WTC11 (cell line): ENCODE results near the gene IST1. TPM values are rescaled to one million over a fixed set of nuclear protein-coding genes. Genes with fewer than 3 reads are reported as not detected.

Source experiments
- ATAC-seq: fragments of 200-7000 bp; cut with Tn5 transposase; 2 replicates; pipeline ENCODE4 v1.10.0; 2021; ENCODE audit warnings: mild to moderate bottlenecking, moderate library complexity
- CTCF ChIA-PET: fragments of 300-600 bp; sonication (Branson Sonifier 250); formaldehyde crosslinking; loops from one replicate; lab custom pipeline; 2021; ENCODE audit warnings: antibody characterized with exemption; lab: Charles Lee
- POLR2A ChIA-PET: fragments of 350-600 bp; sonication (Branson Sonifier 250); formaldehyde crosslinking; loops from one replicate; lab custom pipeline; 2021; ENCODE audit warnings: antibody characterized with exemption; lab: Charles Lee
- DNase-seq: peaks from one replicate; pipeline ENCODE4 v3.0.0; 2021; ENCODE audit warnings: low spot score
- H3K27ac Mint-ChIP-seq: 2 replicates; pipeline ENCODE4 v1.8.0; 2021; ENCODE audit warnings: mixed read lengths
- H3K27me3 Mint-ChIP-seq: 2 replicates; pipeline ENCODE4 v1.8.0; 2021; ENCODE audit warnings: low read depth, mild to moderate bottlenecking, moderate library complexity, mixed read lengths
- H3K36me3 Mint-ChIP-seq: 2 replicates; pipeline ENCODE4 v1.8.0; 2021; ENCODE audit warnings: mixed read lengths
- H3K4me1 Mint-ChIP-seq: 2 replicates; pipeline ENCODE4 v1.8.0; 2022; ENCODE audit warnings: mixed read lengths
- H3K4me3 Mint-ChIP-seq: 2 replicates; pipeline ENCODE4 v1.8.0; 2021; ENCODE audit warnings: mild to moderate bottlenecking, moderate library complexity, mixed read lengths
- H3K9me3 Mint-ChIP-seq: 2 replicates; pipeline ENCODE4 v1.8.0; 2021; ENCODE audit warnings: mixed read lengths
- ELF4 ChIP-seq: sonication (generic); formaldehyde crosslinking; IDR thresholded peaks from 2 replicates; pipeline ENCODE4 v1.8.1; 2022; ENCODE audit warnings: low read depth, mild to moderate bottlenecking, moderate library complexity, missing genetic modification reagents
- FOXJ3 ChIP-seq: sonication (generic); formaldehyde crosslinking; IDR thresholded peaks from 2 replicates; pipeline ENCODE4 v1.9.0; 2021; ENCODE audit warnings: missing genetic modification reagents, mild to moderate bottlenecking, borderline replicate concordance
- JUN ChIP-seq: sonication (generic); formaldehyde crosslinking; IDR thresholded peaks from 2 replicates; pipeline ENCODE4 v1.8.0; 2023; ENCODE audit warnings: mild to moderate bottlenecking, missing genetic modification reagents
- NR3C1 ChIP-seq: sonication (generic); formaldehyde crosslinking; conservative IDR thresholded peaks from 2 replicates; pipeline ENCODE4 v1.8.1; 2023; ENCODE audit warnings: low read depth, mild to moderate bottlenecking, missing genetic modification reagents
- PRRX2 ChIP-seq: fragments of 250-450 bp; sonication (Bioruptor Pico); IDR thresholded peaks from 2 replicates; pipeline ENCODE4 v1.8.0; 2021; ENCODE audit warnings: mild to moderate bottlenecking
- SMAD4 ChIP-seq: sonication (generic); formaldehyde crosslinking; IDR thresholded peaks from 2 replicates; pipeline ENCODE4 v1.8.0; 2022; ENCODE audit warnings: mild to moderate bottlenecking, missing genetic modification reagents
- SP1 ChIP-seq: sonication (generic); formaldehyde crosslinking; conservative IDR thresholded peaks from 2 replicates; pipeline ENCODE4 v1.8.1; 2022; ENCODE audit warnings: missing genetic modification reagents
- ZNF423 ChIP-seq: fragments of 250-450 bp; sonication (Bioruptor Pico); IDR thresholded peaks from 2 replicates; pipeline ENCODE4 v2.1.2; 2022; ENCODE audit warnings: mild to moderate bottlenecking, moderate library complexity
- ZNF532 ChIP-seq: fragments of 250-450 bp; sonication (Bioruptor Pico); IDR thresholded peaks from 2 replicates; pipeline ENCODE4 v1.9.0; 2021; ENCODE audit warnings: mild to moderate bottlenecking, borderline replicate concordance
- ZNF671 ChIP-seq: fragments of 250-450 bp; sonication (Bioruptor Pico); IDR thresholded peaks from 2 replicates; pipeline ENCODE4 v1.8.0; 2021; ENCODE audit warnings: mild to moderate bottlenecking
- total RNA-seq: library from RNA; stranded (reverse); gene quantifications from 3 replicates; pipeline ENCODE4 v1.2.3, GENCODE V29; 2021
- TF ChIP-seq, protein P1 (sequence below): sonication (generic); formaldehyde crosslinking; IDR thresholded peaks from 2 replicates; pipeline ENCODE4 v1.8.1; 2023; ENCODE audit warnings: mild to moderate bottlenecking, moderate library complexity, missing genetic modification reagents
- TF ChIP-seq, protein P2 (sequence below): sonication (generic); formaldehyde crosslinking; IDR thresholded peaks from 2 replicates; pipeline ENCODE4 v1.8.1; 2023; ENCODE audit warnings: mild to moderate bottlenecking, missing genetic modification reagents, moderate library complexity
- TF ChIP-seq, protein P3 (sequence below): sonication (generic); formaldehyde crosslinking; IDR thresholded peaks from 2 replicates; pipeline ENCODE4 v1.8.0; 2022; ENCODE audit warnings: missing genetic modification reagents
- TF ChIP-seq, protein P4 (sequence below): sonication (generic); formaldehyde crosslinking; IDR thresholded peaks from 2 replicates; pipeline ENCODE4 v1.8.1; 2023; ENCODE audit warnings: mild to moderate bottlenecking, missing genetic modification reagents

IST1 gene
- total RNA-seq, 1 experiment from 2014 or later = 272 TPM

DNA sequence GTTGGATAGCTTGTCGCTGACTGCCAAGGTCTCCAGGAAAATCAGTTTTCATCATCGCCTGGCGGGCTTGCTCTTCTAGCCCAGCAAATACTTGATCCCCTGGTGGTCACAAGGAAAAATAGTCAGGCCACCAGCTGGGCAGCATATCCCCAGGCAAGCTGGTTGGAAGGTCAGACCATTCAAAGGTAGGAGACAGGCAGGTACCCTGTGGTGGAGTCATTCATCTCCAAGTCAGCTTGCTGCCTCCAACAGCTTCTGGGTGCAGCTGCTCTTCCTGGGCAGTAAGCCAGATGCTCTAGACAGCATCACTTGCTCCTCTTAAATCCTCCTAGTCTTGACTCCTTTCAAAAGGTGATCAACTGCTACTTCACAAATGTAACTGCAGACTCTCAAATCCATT is 27.4 kb upstream of the IST1 start:
- DNase-seq = no peak

GRCh38 chr16:71869089-71869488 is 26.2 kb upstream of the IST1 start:
- ATAC-seq (no peak), DNase-seq (no peak)
- peaks cover 26% of the 10 kb centered on the region for H3K36me3 Mint-ChIP-seq
- H3K9me3 Mint-ChIP-seq = no peaks in the 10 kb centered on the region
- ChIA-PET POLR2A (no interaction called here), CTCF (no interaction called here)
- H3K27ac Mint-ChIP-seq = no peak overlapping the region
- H3K4me3 Mint-ChIP-seq = no peak overlapping the region
- peaks cover 10% of the 10 kb centered on the region for H3K4me1 Mint-ChIP-seq
- TF ChIP-seq ELF4 (CRISPR knock-in tag) (no peak), ZNF532 (CRISPR knock-in tag) (no peak), NR3C1 (CRISPR knock-in tag) (no peak), FOXJ3 (CRISPR knock-in tag) (no peak), SP1 (no peak), SMAD4 (CRISPR knock-in tag) (no peak), ZNF671 (CRISPR knock-in tag) (no peak), JUN (CRISPR knock-in tag) (no peak), PRRX2 (CRISPR knock-in tag) (no peak)
- TF ChIP-seq, protein P1, sequence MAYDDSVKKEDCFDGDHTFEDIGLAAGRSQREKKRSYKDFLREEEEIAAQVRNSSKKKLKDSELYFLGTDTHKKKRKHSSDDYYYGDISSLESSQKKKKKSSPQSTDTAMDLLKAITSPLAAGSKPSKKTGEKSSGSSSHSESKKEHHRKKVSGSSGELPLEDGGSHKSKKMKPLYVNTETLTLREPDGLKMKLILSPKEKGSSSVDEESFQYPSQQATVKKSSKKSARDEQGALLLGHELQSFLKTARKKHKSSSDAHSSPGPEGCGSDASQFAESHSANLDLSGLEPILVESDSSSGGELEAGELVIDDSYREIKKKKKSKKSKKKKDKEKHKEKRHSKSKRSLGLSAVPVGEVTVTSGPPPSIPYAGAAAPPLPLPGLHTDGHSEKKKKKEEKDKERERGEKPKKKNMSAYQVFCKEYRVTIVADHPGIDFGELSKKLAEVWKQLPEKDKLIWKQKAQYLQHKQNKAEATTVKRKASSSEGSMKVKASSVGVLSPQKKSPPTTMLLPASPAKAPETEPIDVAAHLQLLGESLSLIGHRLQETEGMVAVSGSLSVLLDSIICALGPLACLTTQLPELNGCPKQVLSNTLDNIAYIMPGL (CRISPR knock-in tag) = no peak
- TF ChIP-seq, protein P2, sequence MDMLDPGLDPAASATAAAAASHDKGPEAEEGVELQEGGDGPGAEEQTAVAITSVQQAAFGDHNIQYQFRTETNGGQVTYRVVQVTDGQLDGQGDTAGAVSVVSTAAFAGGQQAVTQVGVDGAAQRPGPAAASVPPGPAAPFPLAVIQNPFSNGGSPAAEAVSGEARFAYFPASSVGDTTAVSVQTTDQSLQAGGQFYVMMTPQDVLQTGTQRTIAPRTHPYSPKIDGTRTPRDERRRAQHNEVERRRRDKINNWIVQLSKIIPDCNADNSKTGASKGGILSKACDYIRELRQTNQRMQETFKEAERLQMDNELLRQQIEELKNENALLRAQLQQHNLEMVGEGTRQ = no peak
- TF ChIP-seq, protein P3, sequence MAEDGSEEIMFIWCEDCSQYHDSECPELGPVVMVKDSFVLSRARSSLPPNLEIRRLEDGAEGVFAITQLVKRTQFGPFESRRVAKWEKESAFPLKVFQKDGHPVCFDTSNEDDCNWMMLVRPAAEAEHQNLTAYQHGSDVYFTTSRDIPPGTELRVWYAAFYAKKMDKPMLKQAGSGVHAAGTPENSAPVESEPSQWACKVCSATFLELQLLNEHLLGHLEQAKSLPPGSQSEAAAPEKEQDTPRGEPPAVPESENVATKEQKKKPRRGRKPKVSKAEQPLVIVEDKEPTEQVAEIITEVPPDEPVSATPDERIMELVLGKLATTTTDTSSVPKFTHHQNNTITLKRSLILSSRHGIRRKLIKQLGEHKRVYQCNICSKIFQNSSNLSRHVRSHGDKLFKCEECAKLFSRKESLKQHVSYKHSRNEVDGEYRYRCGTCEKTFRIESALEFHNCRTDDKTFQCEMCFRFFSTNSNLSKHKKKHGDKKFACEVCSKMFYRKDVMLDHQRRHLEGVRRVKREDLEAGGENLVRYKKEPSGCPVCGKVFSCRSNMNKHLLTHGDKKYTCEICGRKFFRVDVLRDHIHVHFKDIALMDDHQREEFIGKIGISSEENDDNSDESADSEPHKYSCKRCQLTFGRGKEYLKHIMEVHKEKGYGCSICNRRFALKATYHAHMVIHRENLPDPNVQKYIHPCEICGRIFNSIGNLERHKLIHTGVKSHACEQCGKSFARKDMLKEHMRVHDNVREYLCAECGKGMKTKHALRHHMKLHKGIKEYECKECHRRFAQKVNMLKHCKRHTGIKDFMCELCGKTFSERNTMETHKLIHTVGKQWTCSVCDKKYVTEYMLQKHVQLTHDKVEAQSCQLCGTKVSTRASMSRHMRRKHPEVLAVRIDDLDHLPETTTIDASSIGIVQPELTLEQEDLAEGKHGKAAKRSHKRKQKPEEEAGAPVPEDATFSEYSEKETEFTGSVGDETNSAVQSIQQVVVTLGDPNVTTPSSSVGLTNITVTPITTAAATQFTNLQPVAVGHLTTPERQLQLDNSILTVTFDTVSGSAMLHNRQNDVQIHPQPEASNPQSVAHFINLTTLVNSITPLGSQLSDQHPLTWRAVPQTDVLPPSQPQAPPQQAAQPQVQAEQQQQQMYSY (CRISPR knock-in tag) = no peak
- TF ChIP-seq, protein P4, sequence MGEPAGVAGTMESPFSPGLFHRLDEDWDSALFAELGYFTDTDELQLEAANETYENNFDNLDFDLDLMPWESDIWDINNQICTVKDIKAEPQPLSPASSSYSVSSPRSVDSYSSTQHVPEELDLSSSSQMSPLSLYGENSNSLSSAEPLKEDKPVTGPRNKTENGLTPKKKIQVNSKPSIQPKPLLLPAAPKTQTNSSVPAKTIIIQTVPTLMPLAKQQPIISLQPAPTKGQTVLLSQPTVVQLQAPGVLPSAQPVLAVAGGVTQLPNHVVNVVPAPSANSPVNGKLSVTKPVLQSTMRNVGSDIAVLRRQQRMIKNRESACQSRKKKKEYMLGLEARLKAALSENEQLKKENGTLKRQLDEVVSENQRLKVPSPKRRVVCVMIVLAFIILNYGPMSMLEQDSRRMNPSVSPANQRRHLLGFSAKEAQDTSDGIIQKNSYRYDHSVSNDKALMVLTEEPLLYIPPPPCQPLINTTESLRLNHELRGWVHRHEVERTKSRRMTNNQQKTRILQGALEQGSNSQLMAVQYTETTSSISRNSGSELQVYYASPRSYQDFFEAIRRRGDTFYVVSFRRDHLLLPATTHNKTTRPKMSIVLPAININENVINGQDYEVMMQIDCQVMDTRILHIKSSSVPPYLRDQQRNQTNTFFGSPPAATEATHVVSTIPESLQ (CRISPR knock-in tag) = no peak
- no peaks in the 10 kb centered on the region for H3K27me3 Mint-ChIP-seq

More for the DNA sequence above, 27.4 kb upstream of the IST1 start:
- Mint-ChIP-seq H3K27ac (peak overlapping the region; percentile 75), H3K9me3 (no peaks in the 10 kb centered on the region), H3K27me3 (no peaks in the 10 kb centered on the region), H3K4me3 (no peak overlapping the region), H3K36me3 (peaks cover 31% of the 10 kb centered on the region), H3K4me1 (peaks cover 10% of the 10 kb centered on the region)
- ChIA-PET POLR2A (no interaction called here), CTCF (interaction anchor here (0.6 to 1.4 kb wide), 4 partner anchors 9 to 85 kb away, joined by 3 to 7 read pairs (median 3); no protein-coding TSS in a partner anchor)
- TF ChIP-seq FOXJ3 (CRISPR knock-in tag) (no peak), ZNF423 (CRISPR knock-in tag) (peak; percentile 76)
- peak; percentile 57 for ATAC-seq
